Ecto neural progenitor cell (in vitro differentiated cells): ENCODE results near the gene CRIP2.

Source experiments
- DNase-seq: peaks from one replicate; pipeline ENCODE4 v3.0.0-alpha.2; 2018; ENCODE audit warnings: low spot score

CRIP2 gene

DNA sequence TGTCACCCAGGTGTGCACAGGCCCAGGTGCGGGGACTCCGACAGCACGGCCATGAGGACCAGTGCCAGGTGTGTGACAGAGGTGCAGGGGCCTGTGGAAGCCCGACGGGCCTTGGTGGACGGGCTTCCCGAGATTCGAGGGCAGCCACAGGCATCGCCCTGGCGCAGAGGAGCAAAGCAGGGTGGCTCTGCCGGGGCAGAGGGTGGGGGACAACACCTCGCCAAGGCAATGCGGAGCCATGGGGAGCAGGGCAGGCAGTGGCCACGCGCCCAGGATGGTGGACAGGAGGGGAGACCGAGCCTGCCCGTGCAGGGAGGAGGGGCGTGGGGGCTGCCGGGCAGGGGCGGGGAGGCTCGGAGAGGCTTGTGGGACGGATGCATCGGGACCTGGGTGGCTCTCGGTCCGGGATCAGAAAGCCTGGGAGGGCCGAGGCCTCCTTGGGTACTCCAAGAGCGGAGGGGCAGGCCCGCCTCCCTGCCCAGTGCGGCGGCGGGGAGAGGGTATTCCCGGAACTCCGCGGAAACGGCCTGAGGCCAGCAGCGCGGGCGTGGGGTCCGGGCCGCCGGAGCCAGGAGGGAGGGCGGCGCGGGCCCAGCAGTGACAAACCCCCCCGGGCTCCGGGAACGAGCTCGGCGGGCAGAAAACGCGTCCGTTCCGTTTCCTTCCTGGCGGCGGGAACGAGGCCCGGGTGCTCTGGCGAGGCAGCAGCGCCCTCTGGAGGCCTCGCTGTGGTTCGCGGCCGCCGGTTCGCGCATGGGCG lies 53.4 kb downstream of the CRIP2 start:
- peak; percentile 83 for DNase-seq

DNA sequence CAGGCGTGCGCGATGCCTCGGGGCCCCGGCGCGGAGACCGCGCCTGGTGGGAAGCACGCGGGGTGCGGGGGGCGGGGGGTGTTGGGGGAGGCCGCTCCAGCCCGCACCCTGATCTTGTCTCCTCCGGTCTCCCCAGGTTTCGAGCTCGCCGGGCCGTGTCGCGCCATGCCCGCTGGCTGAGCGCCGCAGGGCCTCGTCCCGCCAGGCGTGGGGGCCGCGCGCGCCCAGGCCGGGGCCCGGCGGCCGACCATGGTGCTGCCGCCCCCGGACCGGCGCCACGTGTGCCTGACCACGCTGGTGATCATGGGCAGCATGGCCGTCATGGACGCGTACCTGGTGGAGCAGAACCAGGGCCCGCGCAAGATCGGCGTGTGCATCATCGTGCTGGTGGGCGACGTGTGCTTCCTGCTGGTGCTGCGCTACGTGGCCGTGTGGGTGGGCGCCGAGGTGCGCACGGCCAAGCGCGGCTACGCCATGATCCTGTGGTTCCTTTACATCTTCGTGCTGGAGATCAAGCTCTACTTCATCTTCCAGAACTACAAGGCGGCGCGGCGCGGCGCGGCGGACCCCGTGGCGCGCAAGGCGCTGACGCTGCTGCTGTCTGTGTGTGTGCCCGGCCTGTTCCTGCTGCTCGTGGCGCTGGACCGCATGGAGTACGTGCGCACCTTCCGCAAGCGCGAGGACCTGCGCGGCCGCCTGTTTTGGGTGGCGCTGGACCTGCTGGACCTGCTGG lies 54.1 kb downstream of the CRIP2 start:
- DNase-seq: no peak

GRCh38 chr14:105529319-105529568 lies 54.6 kb downstream of the CRIP2 start:
- no peak for DNase-seq
